ENCODE measurements around the gene LRRC45. TPM values are rescaled to one million over a fixed set of nuclear protein-coding genes. Genes with fewer than 3 reads are reported as not detected.

LRRC45 gene
- total RNA-seq, 1 experiment from 2014 or later = 38.1 TPM

DNA sequence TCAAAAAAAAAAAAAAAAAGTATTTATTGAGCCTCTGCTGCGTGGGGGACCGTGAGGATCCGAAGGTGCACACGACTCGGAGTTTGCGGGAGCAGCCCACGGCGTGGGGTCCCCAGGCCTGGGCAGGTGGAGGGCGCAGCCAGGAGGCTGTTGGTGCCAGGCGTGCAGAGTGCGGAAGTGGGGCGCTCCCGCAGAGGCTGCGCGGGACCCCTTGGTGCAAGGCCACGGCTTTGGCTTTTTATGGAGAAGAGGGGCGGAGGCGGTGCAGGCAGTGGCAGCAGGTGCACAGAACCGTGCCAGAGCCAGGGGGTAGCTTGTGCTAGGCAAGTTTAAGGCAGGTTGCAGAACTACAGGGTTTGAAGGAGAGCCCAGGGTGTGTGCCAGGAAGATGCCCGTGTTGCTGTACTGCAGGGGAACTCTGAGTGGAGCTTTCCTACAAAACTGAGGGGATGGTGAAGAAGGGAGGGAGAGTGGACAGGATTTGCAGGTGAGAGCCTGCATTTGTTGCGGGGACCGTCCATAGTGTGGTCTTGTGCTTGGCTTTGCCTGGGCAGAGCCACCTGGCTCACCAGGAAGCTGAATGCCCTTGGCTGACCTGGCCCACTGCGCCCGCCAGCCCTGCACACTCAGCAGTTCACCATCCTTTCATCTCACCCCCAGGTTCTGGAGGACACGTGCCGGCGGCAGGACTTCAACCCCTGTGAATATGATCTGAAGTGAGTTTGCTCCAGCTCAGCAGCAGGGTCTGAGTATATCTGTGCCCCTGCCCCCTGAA, 44.4 kb upstream of the LRRC45 start:
- peaks cover 9% of the 10 kb centered on the region for H3K9me3 Mint-ChIP-seq
- peaks cover 6% of the 10 kb centered on the region; the same call in 1 of the 2 replicates for H3K4me1 Mint-ChIP-seq
- POLR2A ChIA-PET = interaction anchor here (0.9 kb wide), 1 partner anchor 68 kb away, joined by 3 read pairs; the partner anchor contains the start of gene PCYT2
- peak overlapping the region; percentile 75 for H3K4me3 Mint-ChIP-seq
- H3K36me3 Mint-ChIP-seq = peaks cover 9% of the 10 kb centered on the region
- TF ChIP-seq, protein P1, sequence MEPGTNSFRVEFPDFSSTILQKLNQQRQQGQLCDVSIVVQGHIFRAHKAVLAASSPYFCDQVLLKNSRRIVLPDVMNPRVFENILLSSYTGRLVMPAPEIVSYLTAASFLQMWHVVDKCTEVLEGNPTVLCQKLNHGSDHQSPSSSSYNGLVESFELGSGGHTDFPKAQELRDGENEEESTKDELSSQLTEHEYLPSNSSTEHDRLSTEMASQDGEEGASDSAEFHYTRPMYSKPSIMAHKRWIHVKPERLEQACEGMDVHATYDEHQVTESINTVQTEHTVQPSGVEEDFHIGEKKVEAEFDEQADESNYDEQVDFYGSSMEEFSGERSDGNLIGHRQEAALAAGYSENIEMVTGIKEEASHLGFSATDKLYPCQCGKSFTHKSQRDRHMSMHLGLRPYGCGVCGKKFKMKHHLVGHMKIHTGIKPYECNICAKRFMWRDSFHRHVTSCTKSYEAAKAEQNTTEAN (CRISPR knock-in tag; IDR thresholded peaks at IDR 0.05) = no peak
- TF ChIP-seq OVOL2 (CRISPR knock-in tag; IDR thresholded peaks at IDR 0.05; ENCODE audit: borderline replicate concordance) (no peak), FOXP1 (CRISPR knock-in tag; IDR thresholded peaks at IDR 0.05; ENCODE audit: borderline replicate concordance) (peak; percentile 31; the same call in 1 of the 2 replicates)
- no peak overlapping the region; the same call in 1 of the 2 replicates for H3K27ac Mint-ChIP-seq
- no peak for ATAC-seq
- DNase-seq (ENCODE audit: low spot score) = no peak
- CTCF ChIA-PET = interaction anchor here (1.1 to 1.8 kb wide), 3 partner anchors 17 to 41 kb away, joined by 3 to 5 read pairs (median 3); no protein-coding TSS in a partner anchor
- H3K27me3 Mint-ChIP-seq (ENCODE audit: low read depth) = peaks cover 32% of the 10 kb centered on the region

DNA sequence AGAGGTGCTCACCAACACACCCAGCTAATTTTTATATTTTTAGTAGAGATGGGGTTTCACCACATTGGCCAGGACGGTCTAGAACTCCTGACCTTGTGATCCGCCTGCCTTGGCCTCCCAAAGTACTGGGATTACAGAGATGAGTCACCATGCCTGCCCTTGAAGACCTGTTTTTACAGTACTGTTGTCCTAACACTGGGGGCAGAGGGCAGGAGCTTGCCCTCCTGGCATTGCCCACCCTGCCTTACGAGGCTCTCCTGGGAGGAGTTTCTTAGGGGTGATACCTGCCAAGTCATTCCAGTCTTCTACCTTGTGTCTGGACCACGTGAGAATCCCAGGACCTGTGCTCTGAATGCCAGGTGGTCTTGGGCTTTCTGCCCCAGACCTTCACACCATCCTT, 43.0 kb upstream of the LRRC45 start:
- H3K27ac Mint-ChIP-seq = peak overlapping the region; percentile 65; the same call in 1 of the 2 replicates
- peaks cover 6% of the 10 kb centered on the region; the same call in 1 of the 2 replicates for H3K4me1 Mint-ChIP-seq
- ATAC-seq = no peak
- peak overlapping the region; percentile 25; the same call in 1 of the 2 replicates for H3K4me3 Mint-ChIP-seq
- CTCF ChIA-PET = interaction anchor here (1.8 kb wide), 1 partner anchor 40 kb away, joined by 5 read pairs; no protein-coding TSS in a partner anchor
- no peak for DNase-seq (ENCODE audit: low spot score)
- peaks cover 17% of the 10 kb centered on the region for H3K36me3 Mint-ChIP-seq
- peaks cover 18% of the 10 kb centered on the region for H3K27me3 Mint-ChIP-seq (ENCODE audit: low read depth)
- TF ChIP-seq NFATC4 (CRISPR knock-in tag; IDR thresholded peaks at IDR 0.05) (no peak), JUN (CRISPR knock-in tag; IDR thresholded peaks at IDR 0.05) (no peak), NR1H2 (CRISPR knock-in tag; IDR thresholded peaks at IDR 0.05) (no peak), JAZF1 (CRISPR knock-in tag; IDR thresholded peaks at IDR 0.05) (no peak), NR3C1 (CRISPR knock-in tag; conservative IDR thresholded peaks at IDR 0.05; ENCODE audit: low read depth) (no peak), ZNF416 (CRISPR knock-in tag; IDR thresholded peaks at IDR 0.05) (no peak), ETV6 (CRISPR knock-in tag; IDR thresholded peaks at IDR 0.05) (no peak), RELA (CRISPR knock-in tag; IDR thresholded peaks at IDR 0.05; ENCODE audit: borderline replicate concordance) (no peak), E2F1 (CRISPR knock-in tag; IDR thresholded peaks at IDR 0.05) (no peak), NFE2L1 (CRISPR knock-in tag; IDR thresholded peaks at IDR 0.05) (no peak), AFF4 (CRISPR knock-in tag; IDR thresholded peaks at IDR 0.05; ENCODE audit: borderline replicate concordance) (no peak), CREM (CRISPR knock-in tag; IDR thresholded peaks at IDR 0.05) (no peak), FOXP1 (CRISPR knock-in tag; IDR thresholded peaks at IDR 0.05; ENCODE audit: borderline replicate concordance) (no peak), SMAD3 (CRISPR knock-in tag; IDR thresholded peaks at IDR 0.05; ENCODE audit: borderline replicate concordance) (no peak), AR (CRISPR knock-in tag; IDR thresholded peaks at IDR 0.05) (no peak)
- TF ChIP-seq, protein P2, sequence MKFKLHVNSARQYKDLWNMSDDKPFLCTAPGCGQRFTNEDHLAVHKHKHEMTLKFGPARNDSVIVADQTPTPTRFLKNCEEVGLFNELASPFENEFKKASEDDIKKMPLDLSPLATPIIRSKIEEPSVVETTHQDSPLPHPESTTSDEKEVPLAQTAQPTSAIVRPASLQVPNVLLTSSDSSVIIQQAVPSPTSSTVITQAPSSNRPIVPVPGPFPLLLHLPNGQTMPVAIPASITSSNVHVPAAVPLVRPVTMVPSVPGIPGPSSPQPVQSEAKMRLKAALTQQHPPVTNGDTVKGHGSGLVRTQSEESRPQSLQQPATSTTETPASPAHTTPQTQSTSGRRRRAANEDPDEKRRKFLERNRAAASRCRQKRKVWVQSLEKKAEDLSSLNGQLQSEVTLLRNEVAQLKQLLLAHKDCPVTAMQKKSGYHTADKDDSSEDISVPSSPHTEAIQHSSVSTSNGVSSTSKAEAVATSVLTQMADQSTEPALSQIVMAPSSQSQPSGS (CRISPR knock-in tag; IDR thresholded peaks at IDR 0.05; ENCODE audit: borderline replicate concordance, low read depth) = no peak
- TF ChIP-seq, protein P3, sequence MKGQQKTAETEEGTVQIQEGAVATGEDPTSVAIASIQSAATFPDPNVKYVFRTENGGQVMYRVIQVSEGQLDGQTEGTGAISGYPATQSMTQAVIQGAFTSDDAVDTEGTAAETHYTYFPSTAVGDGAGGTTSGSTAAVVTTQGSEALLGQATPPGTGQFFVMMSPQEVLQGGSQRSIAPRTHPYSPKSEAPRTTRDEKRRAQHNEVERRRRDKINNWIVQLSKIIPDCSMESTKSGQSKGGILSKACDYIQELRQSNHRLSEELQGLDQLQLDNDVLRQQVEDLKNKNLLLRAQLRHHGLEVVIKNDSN (CRISPR knock-in tag; IDR thresholded peaks at IDR 0.05) = no peak
- TF ChIP-seq, protein P4, sequence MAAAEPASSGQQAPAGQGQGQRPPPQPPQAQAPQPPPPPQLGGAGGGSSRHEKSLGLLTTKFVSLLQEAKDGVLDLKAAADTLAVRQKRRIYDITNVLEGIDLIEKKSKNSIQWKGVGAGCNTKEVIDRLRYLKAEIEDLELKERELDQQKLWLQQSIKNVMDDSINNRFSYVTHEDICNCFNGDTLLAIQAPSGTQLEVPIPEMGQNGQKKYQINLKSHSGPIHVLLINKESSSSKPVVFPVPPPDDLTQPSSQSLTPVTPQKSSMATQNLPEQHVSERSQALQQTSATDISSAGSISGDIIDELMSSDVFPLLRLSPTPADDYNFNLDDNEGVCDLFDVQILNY (CRISPR knock-in tag; IDR thresholded peaks at IDR 0.05) = no peak
- H3K9me3 Mint-ChIP-seq = peaks cover under 1% of the 10 kb centered on the region; the same call in 1 of the 2 replicates
- POLR2A ChIA-PET = no interaction called here

Measured in WTC11 (cell line).